ENCODE data around the gene ZNF429.
"Not testable (repeated sequence)": the region's sequence is repeated elsewhere in the genome, so short reads cannot be mapped to it uniquely, and the experiment has no call there.

The ZNF429 gene

GRCh38 chr19:21498651-21499050 lies 6.8 kb upstream of the ZNF429 start:
- no peak overlapping the region for H3K4me3 ChIP-seq (ENCODE audit: low read depth, low read length)
- no peak for TF ChIP-seq MYC (IDR thresholded peaks at IDR 0.05; ENCODE audit: low read depth, low read length)
- no peak for TF ChIP-seq POLR2A (IDR thresholded peaks at IDR 0.05; ENCODE audit: extremely low read depth, insufficient read length)
- TF ChIP-seq MAX (IDR thresholded peaks at IDR 0.05; ENCODE audit: low read depth, low read length): no peak
- no peak for TF ChIP-seq CTCF (IDR thresholded peaks at IDR 0.05; ENCODE audit: low read depth, low read length)
- DNase-seq (ENCODE audit: low read depth): no peak

GRCh38 chr19:21508198-21508597 lies 2.8 kb downstream of the ZNF429 start:
- TF ChIP-seq CTCF (IDR thresholded peaks at IDR 0.05; ENCODE audit: low read depth, low read length) (no peak), MAX (IDR thresholded peaks at IDR 0.05; ENCODE audit: low read depth, low read length) (no peak), MYC (IDR thresholded peaks at IDR 0.05; ENCODE audit: low read depth, low read length) (no peak), POLR2A (IDR thresholded peaks at IDR 0.05; ENCODE audit: extremely low read depth, insufficient read length) (no peak)
- no peak overlapping the region for H3K4me3 ChIP-seq (ENCODE audit: low read depth, low read length)

GRCh38 chr19:21511058-21511457 lies 5.7 kb downstream of the ZNF429 start:
- not testable (repeated sequence) for DNase-seq (ENCODE audit: low read depth)

More at GRCh38 chr19:21508198-21508597, 2.8 kb downstream of the ZNF429 start:
- DNase-seq (ENCODE audit: low read depth): no peak

GRCh38 chr19:21512609-21513008 lies 7.2 kb downstream of the ZNF429 start:
- not testable (repeated sequence) for H3K4me3 ChIP-seq (ENCODE audit: low read depth, low read length); DNase-seq (ENCODE audit: low read depth)

More at GRCh38 chr19:21511058-21511457, 5.7 kb downstream of the ZNF429 start:
- H3K4me3 ChIP-seq (ENCODE audit: low read depth, low read length): not testable (repeated sequence)

- H3K4me3 ChIP-seq (ENCODE audit: low read depth, low read length): no peak overlapping the region
- no peak for DNase-seq (ENCODE audit: low read depth)
- TF ChIP-seq MAX (IDR thresholded peaks at IDR 0.05; ENCODE audit: low read depth, low read length) (no peak), CTCF (IDR thresholded peaks at IDR 0.05; ENCODE audit: low read depth, low read length) (no peak), MYC (IDR thresholded peaks at IDR 0.05; ENCODE audit: low read depth, low read length) (no peak), POLR2A (IDR thresholded peaks at IDR 0.05; ENCODE audit: extremely low read depth, insufficient read length) (no peak)
These were observed 8.2 kb downstream of the ZNF429 start for GRCh38 chr19:21513651-21514050.

GRCh38 chr19:21519488-21519887 lies 14.1 kb downstream of the ZNF429 start:
- DNase-seq (ENCODE audit: low read depth): peak; percentile 26
- no peak overlapping the region for H3K4me3 ChIP-seq (ENCODE audit: low read depth, low read length)
- TF ChIP-seq MAX (IDR thresholded peaks at IDR 0.05; ENCODE audit: low read depth, low read length) (no peak), MYC (IDR thresholded peaks at IDR 0.05; ENCODE audit: low read depth, low read length) (no peak), CTCF (IDR thresholded peaks at IDR 0.05; ENCODE audit: low read depth, low read length) (no peak), POLR2A (IDR thresholded peaks at IDR 0.05; ENCODE audit: extremely low read depth, insufficient read length) (no peak)

- H3K4me3 ChIP-seq (ENCODE audit: low read depth, low read length): no peak overlapping the region
- no peak for TF ChIP-seq MAX (IDR thresholded peaks at IDR 0.05; ENCODE audit: low read depth, low read length)
- no peak for TF ChIP-seq MYC (IDR thresholded peaks at IDR 0.05; ENCODE audit: low read depth, low read length)
- no peak for TF ChIP-seq CTCF (IDR thresholded peaks at IDR 0.05; ENCODE audit: low read depth, low read length)
- no peak for TF ChIP-seq POLR2A (IDR thresholded peaks at IDR 0.05; ENCODE audit: extremely low read depth, insufficient read length)
These were observed 27.5 kb downstream of the ZNF429 start for GRCh38 chr19:21532904-21533303.

GRCh38 chr19:21536741-21537290 lies 31.4 kb downstream of the ZNF429 start:
- not testable (repeated sequence) for H3K4me3 ChIP-seq (ENCODE audit: low read depth, low read length); DNase-seq (ENCODE audit: low read depth)

More at GRCh38 chr19:21532904-21533303, 27.5 kb downstream of the ZNF429 start:
- DNase-seq (ENCODE audit: low read depth): no peak

Data from NB4 (cell line).